Measurements from ENCODE around the gene RABGAP1L.
"Not testable (repeated sequence)": the region's sequence is repeated elsewhere in the genome, so short reads cannot be mapped to it uniquely, and the experiment has no call there.

RABGAP1L gene

DNA sequence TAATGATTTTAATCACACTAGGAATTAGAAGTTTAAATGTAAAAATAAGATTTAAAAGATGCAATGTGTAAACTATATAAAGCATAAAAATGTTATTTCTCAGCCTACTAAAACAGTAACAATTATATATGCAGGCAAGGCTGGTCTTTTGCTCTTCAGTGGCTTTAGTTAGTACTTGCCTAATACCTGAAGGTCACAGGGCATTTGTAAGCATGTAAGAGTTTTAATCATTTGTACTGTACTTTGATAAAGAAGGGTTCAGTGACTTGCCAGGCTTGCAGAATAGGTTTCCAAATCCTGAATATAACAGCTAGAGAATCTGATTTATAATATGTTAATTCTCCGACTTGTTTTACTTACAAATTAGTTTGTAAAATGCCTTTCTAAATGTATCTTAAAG lies 545.0 kb downstream of the RABGAP1L start:
- H3K79me2 ChIP-seq (ENCODE audit: insufficient read depth, low read depth): no peaks in the 10 kb centered on the region
- no peak overlapping the region for H3K4me2 ChIP-seq
- no peaks in the 10 kb centered on the region for H3K36me3 ChIP-seq (ENCODE audit: insufficient read depth)
- no peak overlapping the region for H3K4me3 ChIP-seq (IDR thresholded peaks at IDR 0.05; ENCODE audit: insufficient read depth, low read depth, low read length)
- no peak overlapping the region for H3K9ac ChIP-seq
- H4K20me1 ChIP-seq (ENCODE audit: insufficient read depth): no peaks in the 10 kb centered on the region
- no peak for TF ChIP-seq CTCF (conservative IDR thresholded peaks at IDR 0.05; ENCODE audit: low read depth, low read length)
- no peak overlapping the region for H3K27ac ChIP-seq
- no peaks in the 10 kb centered on the region for H3K27me3 ChIP-seq (ENCODE audit: insufficient read depth, low read depth)
- H3K4me1 ChIP-seq (ENCODE audit: low read depth, poor library complexity, severe bottlenecking): no peaks in the 10 kb centered on the region
- no peak overlapping the region for H2AFZ ChIP-seq (ENCODE audit: low read depth)

- H3K4me2 ChIP-seq: no peak overlapping the region
- TF ChIP-seq CTCF (conservative IDR thresholded peaks at IDR 0.05; ENCODE audit: low read depth, low read length): no peak
- no peaks in the 10 kb centered on the region for H3K27me3 ChIP-seq (ENCODE audit: insufficient read depth, low read depth)
- H4K20me1 ChIP-seq (ENCODE audit: insufficient read depth): no peaks in the 10 kb centered on the region
- H2AFZ ChIP-seq (ENCODE audit: low read depth): no peak overlapping the region
- no peaks in the 10 kb centered on the region for H3K4me1 ChIP-seq (ENCODE audit: low read depth, poor library complexity, severe bottlenecking)
- no peak overlapping the region for H3K27ac ChIP-seq
- no peaks in the 10 kb centered on the region for H3K79me2 ChIP-seq (ENCODE audit: insufficient read depth, low read depth)
- no peak overlapping the region for H3K9ac ChIP-seq
- no peak overlapping the region for H3K4me3 ChIP-seq (IDR thresholded peaks at IDR 0.05; ENCODE audit: insufficient read depth, low read depth, low read length)
- H3K36me3 ChIP-seq (ENCODE audit: insufficient read depth): no peaks in the 10 kb centered on the region
Measured at GRCh38 chr1:174710868-174711845, 551.8 kb downstream of the RABGAP1L start.

GRCh38 chr1:174711848-174712247 lies 552.5 kb downstream of the RABGAP1L start:
- H3K36me3 ChIP-seq (ENCODE audit: insufficient read depth); H4K20me1 ChIP-seq (ENCODE audit: insufficient read depth); H3K79me2 ChIP-seq (ENCODE audit: insufficient read depth, low read depth); H3K4me2 ChIP-seq; H3K27ac ChIP-seq; H2AFZ ChIP-seq (ENCODE audit: low read depth); H3K9ac ChIP-seq; H3K4me1 ChIP-seq (ENCODE audit: low read depth, poor library complexity, severe bottlenecking); H3K4me3 ChIP-seq (IDR thresholded peaks at IDR 0.05; ENCODE audit: insufficient read depth, low read depth, low read length); H3K27me3 ChIP-seq (ENCODE audit: insufficient read depth, low read depth): not testable (repeated sequence)

DNA sequence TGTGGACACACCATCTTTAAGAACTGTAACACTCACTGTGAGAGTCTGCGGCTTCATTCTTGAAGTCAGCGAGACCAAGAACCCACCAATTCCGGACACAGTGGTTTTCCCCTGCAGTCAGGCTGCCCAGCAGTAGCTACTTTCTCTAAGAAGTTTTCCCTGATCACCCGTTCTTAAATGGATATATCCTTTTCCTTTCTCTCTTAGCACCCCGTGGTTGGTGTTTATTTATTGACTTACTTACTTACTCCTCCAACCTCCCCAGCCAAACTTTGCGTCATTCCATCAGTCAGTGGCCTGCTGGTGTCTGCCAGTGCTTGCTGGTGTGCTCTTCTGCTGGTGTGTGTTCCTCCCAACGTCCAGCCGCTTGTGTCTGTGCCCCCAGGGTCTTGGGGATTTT lies 553.2 kb downstream of the RABGAP1L start:
- no peaks in the 10 kb centered on the region for H3K27me3 ChIP-seq (ENCODE audit: insufficient read depth, low read depth)
- no peaks in the 10 kb centered on the region for H3K79me2 ChIP-seq (ENCODE audit: insufficient read depth, low read depth)
- no peak overlapping the region for H2AFZ ChIP-seq (ENCODE audit: low read depth)
- H3K4me2 ChIP-seq: no peak overlapping the region
- no peaks in the 10 kb centered on the region for H3K36me3 ChIP-seq (ENCODE audit: insufficient read depth)
- H4K20me1 ChIP-seq (ENCODE audit: insufficient read depth): no peaks in the 10 kb centered on the region
- no peak overlapping the region for H3K9ac ChIP-seq
- H3K4me3 ChIP-seq (IDR thresholded peaks at IDR 0.05; ENCODE audit: insufficient read depth, low read depth, low read length): no peak overlapping the region
- TF ChIP-seq CTCF (conservative IDR thresholded peaks at IDR 0.05; ENCODE audit: low read depth, low read length): no peak
- H3K4me1 ChIP-seq (ENCODE audit: low read depth, poor library complexity, severe bottlenecking): no peaks in the 10 kb centered on the region
- H3K27ac ChIP-seq: no peak overlapping the region

GRCh38 chr1:174713796-174714195 lies 554.5 kb downstream of the RABGAP1L start:
- Histone ChIP-seq H3K36me3 (ENCODE audit: insufficient read depth) (no peaks in the 10 kb centered on the region), H3K9ac (no peak overlapping the region), H3K27ac (no peak overlapping the region), H3K4me1 (ENCODE audit: low read depth, poor library complexity, severe bottlenecking) (no peaks in the 10 kb centered on the region), H3K79me2 (ENCODE audit: insufficient read depth, low read depth) (no peaks in the 10 kb centered on the region), H3K4me3 (IDR thresholded peaks at IDR 0.05; ENCODE audit: insufficient read depth, low read depth, low read length) (no peak overlapping the region), H4K20me1 (ENCODE audit: insufficient read depth) (no peaks in the 10 kb centered on the region), H3K4me2 (no peak overlapping the region), H2AFZ (ENCODE audit: low read depth) (no peak overlapping the region), H3K27me3 (ENCODE audit: insufficient read depth, low read depth) (no peaks in the 10 kb centered on the region)
- no peak for TF ChIP-seq CTCF (conservative IDR thresholded peaks at IDR 0.05; ENCODE audit: low read depth, low read length)
